Measurements from ENCODE around the gene BCAS1.

DNA sequence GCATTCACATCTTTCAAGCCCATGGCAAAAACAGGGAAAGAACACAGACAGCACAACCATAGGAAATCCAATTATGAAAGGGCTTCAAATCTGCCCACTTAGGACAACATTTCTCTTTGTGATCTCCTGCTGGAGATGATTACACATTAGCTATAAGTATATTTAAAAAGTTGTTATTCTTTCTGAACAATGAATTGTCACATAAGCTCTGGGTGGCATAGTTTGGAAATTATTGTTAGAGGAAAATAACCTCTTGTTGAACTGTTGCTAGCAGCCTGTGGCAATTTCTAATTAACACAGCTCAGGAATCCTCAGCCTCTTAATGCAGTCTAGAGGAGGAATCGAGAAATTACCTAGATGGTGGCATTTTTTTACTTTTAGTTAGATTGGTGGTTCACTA lies 54.9 kb downstream of the BCAS1 start:
- TF ChIP-seq, protein P1, sequence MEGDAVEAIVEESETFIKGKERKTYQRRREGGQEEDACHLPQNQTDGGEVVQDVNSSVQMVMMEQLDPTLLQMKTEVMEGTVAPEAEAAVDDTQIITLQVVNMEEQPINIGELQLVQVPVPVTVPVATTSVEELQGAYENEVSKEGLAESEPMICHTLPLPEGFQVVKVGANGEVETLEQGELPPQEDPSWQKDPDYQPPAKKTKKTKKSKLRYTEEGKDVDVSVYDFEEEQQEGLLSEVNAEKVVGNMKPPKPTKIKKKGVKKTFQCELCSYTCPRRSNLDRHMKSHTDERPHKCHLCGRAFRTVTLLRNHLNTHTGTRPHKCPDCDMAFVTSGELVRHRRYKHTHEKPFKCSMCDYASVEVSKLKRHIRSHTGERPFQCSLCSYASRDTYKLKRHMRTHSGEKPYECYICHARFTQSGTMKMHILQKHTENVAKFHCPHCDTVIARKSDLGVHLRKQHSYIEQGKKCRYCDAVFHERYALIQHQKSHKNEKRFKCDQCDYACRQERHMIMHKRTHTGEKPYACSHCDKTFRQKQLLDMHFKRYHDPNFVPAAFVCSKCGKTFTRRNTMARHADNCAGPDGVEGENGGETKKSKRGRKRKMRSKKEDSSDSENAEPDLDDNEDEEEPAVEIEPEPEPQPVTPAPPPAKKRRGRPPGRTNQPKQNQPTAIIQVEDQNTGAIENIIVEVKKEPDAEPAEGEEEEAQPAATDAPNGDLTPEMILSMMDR (IDR thresholded peaks at IDR 0.05), result no peak
- no peak for TF ChIP-seq POLR2A (IDR thresholded peaks at IDR 0.05)

All from right lobe of liver (tissue), 4 donors.